HepG2 (cell line): ENCODE results near the gene KIF2C. TPM values are rescaled to one million over a fixed set of nuclear protein-coding genes. Genes with fewer than 3 reads are reported as not detected.

Experiments used
- AGO1 ChIP-seq: fragments of 200-400 bp; formaldehyde crosslinking; IDR thresholded peaks from 2 replicates; pipeline ENCODE4 v1.6.1; 2017; ENCODE audit warnings: mild to moderate bottlenecking, low read depth, low read length, moderate library complexity; ENCODE audit not compliant: poor library complexity, severe bottlenecking
- ARID2 ChIP-seq: sonication (generic); formaldehyde crosslinking; IDR thresholded peaks from 2 replicates; pipeline ENCODE4 v1.8.1; 2022; ENCODE audit warnings: mild to moderate bottlenecking, missing genetic modification reagents, borderline replicate concordance
- CC2D1A ChIP-seq: sonication (generic); formaldehyde crosslinking; IDR thresholded peaks from 2 replicates; pipeline ENCODE4 v1.8.1; 2023; ENCODE audit warnings: mild to moderate bottlenecking, missing genetic modification reagents
- PCBP2 ChIP-seq: fragments of 200-400 bp; formaldehyde crosslinking; optimal IDR thresholded peaks from 2 replicates; pipeline ENCODE3; 2018; ENCODE audit warnings: low read length, low read depth; ENCODE audit not compliant: poor library complexity, severe bottlenecking
- PITX1 ChIP-seq: sonication (generic); formaldehyde crosslinking; IDR thresholded peaks from 2 replicates; pipeline ENCODE4 v1.5.1; 2020; ENCODE audit warnings: mild to moderate bottlenecking, missing genetic modification reagents
- U2AF2 ChIP-seq: fragments of 200-400 bp; formaldehyde crosslinking; IDR thresholded peaks from 2 replicates; pipeline ENCODE4 v1.6.1; 2017; ENCODE audit warnings: low read depth, mild to moderate bottlenecking, low read length
- ZNF446 ChIP-seq: sonication (generic); formaldehyde crosslinking; IDR thresholded peaks from 2 replicates; pipeline ENCODE4 v1.5.0; 2020; ENCODE audit warnings: mild to moderate bottlenecking, missing genetic modification reagents
- ZNF605 ChIP-seq: sonication (generic); formaldehyde crosslinking; IDR thresholded peaks from 2 replicates; pipeline ENCODE4 v1.8.0; 2022; ENCODE audit warnings: mild to moderate bottlenecking, missing genetic modification reagents
- ZNF839 ChIP-seq: sonication (generic); formaldehyde crosslinking; IDR thresholded peaks from 2 replicates; pipeline ENCODE4 v1.4.0; 2020; ENCODE audit warnings: missing genetic modification reagents, mild to moderate bottlenecking, borderline replicate concordance
- polyA plus RNA-seq, 8 experiments: library from polyadenylated mRNA; depleted of rRNA in 3 of 8; stranded (reverse) in 7 of 8; unstranded in 1 of 8; fragments of >200 nt; fragmentation: Illumina TruSeq in 4 of 8; extraction: Trizol in 4 of 8; gene quantifications; 2 replicates each; pipeline versions ENCODE4 v1.2.1 to v1.2.3, GENCODE V29; 2011 to 2016; ENCODE audit warnings: low read depth in 4 of 8, missing spikeins in 1 of 8, mixed read lengths in 1 of 8; ENCODE audit not compliant: insufficient read depth in 1 of 8
- total RNA-seq, 5 experiments: library from RNA; depleted of rRNA; stranded (reverse); fragments of >200 nt; fragmentation: Illumina TruSeq; extraction: Trizol; gene quantifications; 2 replicates each; pipeline ENCODE4 v1.2.3, GENCODE V29; 2016; ENCODE audit warnings: low read depth in 1 of 5
- TF ChIP-seq, protein P1 (sequence below): sonication (generic); formaldehyde crosslinking; conservative IDR thresholded peaks from 2 replicates; pipeline ENCODE4 v1.4.0; 2020; ENCODE audit warnings: mild to moderate bottlenecking, missing genetic modification reagents, moderate library complexity
- TF ChIP-seq, protein P2 (sequence below): sonication (generic); formaldehyde crosslinking; IDR thresholded peaks from 2 replicates; pipeline ENCODE4 v1.5.0; 2020; ENCODE audit warnings: mild to moderate bottlenecking, missing genetic modification reagents
- TF ChIP-seq, protein P3 (sequence below), 2 experiments: fragments of 450-650 bp in 1 of 2; sonication (generic) in 1 of 2; formaldehyde crosslinking in 1 of 2; IDR thresholded peaks; 2 replicates each; pipeline versions ENCODE4 v1.6.1 to v1.8.0; 2016 to 2022; ENCODE audit warnings: antibody characterized with exemption in 1 of 2, mild to moderate bottlenecking in 1 of 2, missing genetic modification reagents in 1 of 2

Gene KIF2C
- total and polyA plus RNA-seq, 2 of the 13 experiments (the other 11 are each of a cell fraction or from before 2014, with no cell fraction given): 29.7 to 53.7 TPM

DNA sequence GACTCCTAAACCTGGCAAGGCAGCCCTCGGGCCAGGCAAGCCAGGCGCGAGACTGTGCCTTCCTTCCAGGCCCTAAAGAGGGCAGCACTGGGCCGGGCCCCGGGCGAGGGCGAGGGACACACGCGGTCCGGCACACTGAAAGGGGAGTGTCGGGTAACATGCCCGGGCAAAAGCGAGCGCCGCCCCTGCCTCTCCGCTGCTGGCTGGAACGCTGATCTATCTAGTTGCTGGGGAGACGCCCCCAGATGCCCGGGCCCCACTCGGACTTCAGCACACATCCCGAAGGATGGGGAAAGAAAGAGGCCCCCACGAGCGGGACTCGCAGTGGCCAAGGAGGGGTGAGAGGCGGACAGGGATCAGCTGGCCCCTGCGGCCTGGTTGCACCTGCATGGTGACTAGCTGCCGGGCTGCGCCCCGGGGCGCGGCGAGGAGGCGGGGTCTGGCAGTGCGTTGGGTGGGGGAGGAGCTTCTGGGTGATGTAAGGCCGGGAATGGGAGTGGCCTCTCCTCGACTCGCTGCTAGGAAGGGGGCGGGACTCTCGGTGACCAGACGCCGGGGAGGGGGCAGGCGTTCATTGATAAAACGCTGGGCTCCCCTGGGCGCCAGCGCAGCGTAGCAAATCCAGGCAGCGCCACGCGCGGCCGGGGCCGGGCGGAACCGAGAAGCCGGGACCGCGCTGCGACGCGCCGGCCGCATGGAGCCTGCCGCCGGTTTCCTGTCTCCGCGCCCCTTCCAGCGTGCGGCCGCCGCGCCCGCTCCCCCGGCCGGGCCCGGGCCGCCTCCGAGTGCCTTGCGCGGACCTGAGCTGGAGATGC, 60.3 kb downstream of the KIF2C start, which contains the start of gene PLK3 (continued):
- TF ChIP-seq, protein P1, sequence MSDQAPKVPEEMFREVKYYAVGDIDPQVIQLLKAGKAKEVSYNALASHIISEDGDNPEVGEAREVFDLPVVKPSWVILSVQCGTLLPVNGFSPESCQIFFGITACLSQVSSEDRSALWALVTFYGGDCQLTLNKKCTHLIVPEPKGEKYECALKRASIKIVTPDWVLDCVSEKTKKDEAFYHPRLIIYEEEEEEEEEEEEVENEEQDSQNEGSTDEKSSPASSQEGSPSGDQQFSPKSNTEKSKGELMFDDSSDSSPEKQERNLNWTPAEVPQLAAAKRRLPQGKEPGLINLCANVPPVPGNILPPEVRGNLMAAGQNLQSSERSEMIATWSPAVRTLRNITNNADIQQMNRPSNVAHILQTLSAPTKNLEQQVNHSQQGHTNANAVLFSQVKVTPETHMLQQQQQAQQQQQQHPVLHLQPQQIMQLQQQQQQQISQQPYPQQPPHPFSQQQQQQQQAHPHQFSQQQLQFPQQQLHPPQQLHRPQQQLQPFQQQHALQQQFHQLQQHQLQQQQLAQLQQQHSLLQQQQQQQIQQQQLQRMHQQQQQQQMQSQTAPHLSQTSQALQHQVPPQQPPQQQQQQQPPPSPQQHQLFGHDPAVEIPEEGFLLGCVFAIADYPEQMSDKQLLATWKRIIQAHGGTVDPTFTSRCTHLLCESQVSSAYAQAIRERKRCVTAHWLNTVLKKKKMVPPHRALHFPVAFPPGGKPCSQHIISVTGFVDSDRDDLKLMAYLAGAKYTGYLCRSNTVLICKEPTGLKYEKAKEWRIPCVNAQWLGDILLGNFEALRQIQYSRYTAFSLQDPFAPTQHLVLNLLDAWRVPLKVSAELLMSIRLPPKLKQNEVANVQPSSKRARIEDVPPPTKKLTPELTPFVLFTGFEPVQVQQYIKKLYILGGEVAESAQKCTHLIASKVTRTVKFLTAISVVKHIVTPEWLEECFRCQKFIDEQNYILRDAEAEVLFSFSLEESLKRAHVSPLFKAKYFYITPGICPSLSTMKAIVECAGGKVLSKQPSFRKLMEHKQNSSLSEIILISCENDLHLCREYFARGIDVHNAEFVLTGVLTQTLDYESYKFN: peak; percentile 86
- TF ChIP-seq, protein P2, sequence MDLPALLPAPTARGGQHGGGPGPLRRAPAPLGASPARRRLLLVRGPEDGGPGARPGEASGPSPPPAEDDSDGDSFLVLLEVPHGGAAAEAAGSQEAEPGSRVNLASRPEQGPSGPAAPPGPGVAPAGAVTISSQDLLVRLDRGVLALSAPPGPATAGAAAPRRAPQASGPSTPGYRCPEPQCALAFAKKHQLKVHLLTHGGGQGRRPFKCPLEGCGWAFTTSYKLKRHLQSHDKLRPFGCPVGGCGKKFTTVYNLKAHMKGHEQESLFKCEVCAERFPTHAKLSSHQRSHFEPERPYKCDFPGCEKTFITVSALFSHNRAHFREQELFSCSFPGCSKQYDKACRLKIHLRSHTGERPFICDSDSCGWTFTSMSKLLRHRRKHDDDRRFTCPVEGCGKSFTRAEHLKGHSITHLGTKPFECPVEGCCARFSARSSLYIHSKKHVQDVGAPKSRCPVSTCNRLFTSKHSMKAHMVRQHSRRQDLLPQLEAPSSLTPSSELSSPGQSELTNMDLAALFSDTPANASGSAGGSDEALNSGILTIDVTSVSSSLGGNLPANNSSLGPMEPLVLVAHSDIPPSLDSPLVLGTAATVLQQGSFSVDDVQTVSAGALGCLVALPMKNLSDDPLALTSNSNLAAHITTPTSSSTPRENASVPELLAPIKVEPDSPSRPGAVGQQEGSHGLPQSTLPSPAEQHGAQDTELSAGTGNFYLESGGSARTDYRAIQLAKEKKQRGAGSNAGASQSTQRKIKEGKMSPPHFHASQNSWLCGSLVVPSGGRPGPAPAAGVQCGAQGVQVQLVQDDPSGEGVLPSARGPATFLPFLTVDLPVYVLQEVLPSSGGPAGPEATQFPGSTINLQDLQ (CRISPR knock-in tag): peak; percentile 30; the same call in 1 of the 2 replicates
- TF ChIP-seq ZNF839 (CRISPR knock-in tag): no peak
- TF ChIP-seq ZNF605 (CRISPR knock-in tag): peak; percentile 96
- no peak for TF ChIP-seq CC2D1A
- TF ChIP-seq PITX1 (CRISPR knock-in tag): peak; percentile 48; the same call in 1 of the 2 replicates
- TF ChIP-seq PCBP2: no peak
- TF ChIP-seq AGO1: peak; percentile 77
- TF ChIP-seq, protein P3, sequence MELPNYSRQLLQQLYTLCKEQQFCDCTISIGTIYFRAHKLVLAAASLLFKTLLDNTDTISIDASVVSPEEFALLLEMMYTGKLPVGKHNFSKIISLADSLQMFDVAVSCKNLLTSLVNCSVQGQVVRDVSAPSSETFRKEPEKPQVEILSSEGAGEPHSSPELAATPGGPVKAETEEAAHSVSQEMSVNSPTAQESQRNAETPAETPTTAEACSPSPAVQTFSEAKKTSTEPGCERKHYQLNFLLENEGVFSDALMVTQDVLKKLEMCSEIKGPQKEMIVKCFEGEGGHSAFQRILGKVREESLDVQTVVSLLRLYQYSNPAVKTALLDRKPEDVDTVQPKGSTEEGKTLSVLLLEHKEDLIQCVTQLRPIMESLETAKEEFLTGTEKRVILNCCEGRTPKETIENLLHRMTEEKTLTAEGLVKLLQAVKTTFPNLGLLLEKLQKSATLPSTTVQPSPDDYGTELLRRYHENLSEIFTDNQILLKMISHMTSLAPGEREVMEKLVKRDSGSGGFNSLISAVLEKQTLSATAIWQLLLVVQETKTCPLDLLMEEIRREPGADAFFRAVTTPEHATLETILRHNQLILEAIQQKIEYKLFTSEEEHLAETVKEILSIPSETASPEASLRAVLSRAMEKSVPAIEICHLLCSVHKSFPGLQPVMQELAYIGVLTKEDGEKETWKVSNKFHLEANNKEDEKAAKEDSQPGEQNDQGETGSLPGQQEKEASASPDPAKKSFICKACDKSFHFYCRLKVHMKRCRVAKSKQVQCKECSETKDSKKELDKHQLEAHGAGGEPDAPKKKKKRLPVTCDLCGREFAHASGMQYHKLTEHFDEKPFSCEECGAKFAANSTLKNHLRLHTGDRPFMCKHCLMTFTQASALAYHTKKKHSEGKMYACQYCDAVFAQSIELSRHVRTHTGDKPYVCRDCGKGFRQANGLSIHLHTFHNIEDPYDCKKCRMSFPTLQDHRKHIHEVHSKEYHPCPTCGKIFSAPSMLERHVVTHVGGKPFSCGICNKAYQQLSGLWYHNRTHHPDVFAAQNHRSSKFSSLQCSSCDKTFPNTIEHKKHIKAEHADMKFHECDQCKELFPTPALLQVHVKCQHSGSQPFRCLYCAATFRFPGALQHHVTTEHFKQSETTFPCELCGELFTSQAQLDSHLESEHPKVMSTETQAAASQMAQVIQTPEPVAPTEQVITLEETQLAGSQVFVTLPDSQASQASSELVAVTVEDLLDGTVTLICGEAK (IDR thresholded peaks at IDR 0.05): no peak
- TF ChIP-seq, protein P3 (CRISPR knock-in tag; IDR thresholded peaks at IDR 0.05): peak; percentile 74; the same call in 1 of the 2 replicates
- 0 out of 2 replicates have a peak, but pooled peaks have one; percentile 50 for TF ChIP-seq U2AF2
- no peak for TF ChIP-seq ARID2 (CRISPR knock-in tag)
- TF ChIP-seq ZNF446 (CRISPR knock-in tag): peak; percentile 41; the same call in 1 of the 2 replicates
